ENCODE results near the gene XK. TPM values are rescaled to one million over a fixed set of nuclear protein-coding genes. Genes with fewer than 3 reads are reported as not detected.

Gene XK
- total and polyA plus RNA-seq, 10 donors = 0.09 to 6.5 (median 1.0) TPM

DNA sequence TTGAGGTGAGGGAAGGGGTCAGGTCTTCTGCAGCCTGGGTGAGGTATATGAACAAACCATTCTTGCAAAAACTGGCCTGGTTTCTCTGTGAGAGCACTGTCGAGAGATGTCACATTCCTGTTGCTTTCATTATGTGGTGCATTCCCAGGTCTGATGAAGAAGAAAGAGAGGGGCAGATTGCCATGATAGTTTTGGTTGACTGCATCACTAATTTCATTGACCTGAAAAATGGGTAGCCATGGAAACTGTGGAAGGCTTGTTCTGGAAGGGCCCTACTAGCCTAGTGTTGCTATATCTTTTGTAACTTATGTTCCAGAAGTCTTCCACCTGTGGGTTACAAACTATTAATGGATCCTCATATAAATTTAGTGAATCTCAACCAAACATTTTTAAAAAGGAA, 61.4 kb downstream of the XK start:
- TF ChIP-seq POLR2A (IDR thresholded peaks at IDR 0.05) = no peak
- TF ChIP-seq POLR2AphosphoS5 (IDR thresholded peaks at IDR 0.05) = no peak
- TF ChIP-seq, protein P1, sequence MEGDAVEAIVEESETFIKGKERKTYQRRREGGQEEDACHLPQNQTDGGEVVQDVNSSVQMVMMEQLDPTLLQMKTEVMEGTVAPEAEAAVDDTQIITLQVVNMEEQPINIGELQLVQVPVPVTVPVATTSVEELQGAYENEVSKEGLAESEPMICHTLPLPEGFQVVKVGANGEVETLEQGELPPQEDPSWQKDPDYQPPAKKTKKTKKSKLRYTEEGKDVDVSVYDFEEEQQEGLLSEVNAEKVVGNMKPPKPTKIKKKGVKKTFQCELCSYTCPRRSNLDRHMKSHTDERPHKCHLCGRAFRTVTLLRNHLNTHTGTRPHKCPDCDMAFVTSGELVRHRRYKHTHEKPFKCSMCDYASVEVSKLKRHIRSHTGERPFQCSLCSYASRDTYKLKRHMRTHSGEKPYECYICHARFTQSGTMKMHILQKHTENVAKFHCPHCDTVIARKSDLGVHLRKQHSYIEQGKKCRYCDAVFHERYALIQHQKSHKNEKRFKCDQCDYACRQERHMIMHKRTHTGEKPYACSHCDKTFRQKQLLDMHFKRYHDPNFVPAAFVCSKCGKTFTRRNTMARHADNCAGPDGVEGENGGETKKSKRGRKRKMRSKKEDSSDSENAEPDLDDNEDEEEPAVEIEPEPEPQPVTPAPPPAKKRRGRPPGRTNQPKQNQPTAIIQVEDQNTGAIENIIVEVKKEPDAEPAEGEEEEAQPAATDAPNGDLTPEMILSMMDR (IDR thresholded peaks at IDR 0.05 in 8 of 11, conservative IDR thresholded peaks at IDR 0.05 in 3 of 11) = no peak
- WGBS, 5 donors = 48 to 80% (median 65%) methylated on average over 1 of the region's 1 CpG
- Histone ChIP-seq H3K27me3 (replicated peaks in 1 of 7) (peaks cover 0 to 6% (median 0%) of the 10 kb centered on the region in 7 donors), H3K27ac (peak overlapping the region in 6 of 8 donors; percentile 58 to 83 (median 80)), H3K4me3 (peak overlapping the region in 1 of 8 donors; percentile 31), H3K36me3 (no peaks in the 10 kb centered on the region), H3K4me1 (peaks cover 7 to 22% (median 14%) of the 10 kb centered on the region in 6 donors), H3K9me3 (no peaks in the 10 kb centered on the region)
- DNase-seq = no peak
- intact Hi-C loops (cut with DNase I; ENCODE audit: low total_unique reads) = no loop called here

DNA sequence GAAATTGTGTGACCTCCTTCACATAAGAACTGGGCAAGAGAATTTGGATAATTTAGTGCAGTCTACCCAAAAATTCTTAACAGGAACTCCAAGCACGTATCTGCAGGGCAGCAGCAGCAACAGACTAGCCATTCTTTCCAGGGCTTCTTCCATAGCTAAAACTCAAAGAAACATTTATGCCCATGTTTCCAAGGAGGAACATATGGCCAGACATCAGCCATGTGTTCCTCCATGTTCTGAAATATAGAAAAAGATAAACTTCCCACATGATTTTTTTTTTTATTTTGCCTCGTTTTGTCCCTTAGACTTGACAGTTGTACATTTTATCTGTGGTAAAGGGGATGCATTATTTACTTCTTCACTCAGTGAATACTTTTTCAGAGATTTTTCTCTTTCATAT, 66.7 kb downstream of the XK start:
- Histone ChIP-seq H3K27ac (peak overlapping the region in 1 of 8 donors; percentile 86), H3K27me3 (replicated peaks in 1 of 7) (no peaks in the 10 kb centered on the region), H3K36me3 (no peaks in the 10 kb centered on the region), H3K4me3 (no peak overlapping the region), H3K4me1 (peaks cover 15 to 49% (median 36%) of the 10 kb centered on the region in 6 donors), H3K9me3 (no peaks in the 10 kb centered on the region)
- TF ChIP-seq POLR2AphosphoS5 (IDR thresholded peaks at IDR 0.05) (no peak), POLR2A (IDR thresholded peaks at IDR 0.05) (no peak)
- TF ChIP-seq, protein P1 (IDR thresholded peaks at IDR 0.05 in 8 of 11, conservative IDR thresholded peaks at IDR 0.05 in 3 of 11) = no peak
- DNase-seq = no peak
- intact Hi-C loops (cut with DNase I; ENCODE audit: low total_unique reads) = no loop called here
- WGBS, 5 donors = 62 to 95% (median 72%) methylated on average over 2 of the region's 2 CpGs

DNA sequence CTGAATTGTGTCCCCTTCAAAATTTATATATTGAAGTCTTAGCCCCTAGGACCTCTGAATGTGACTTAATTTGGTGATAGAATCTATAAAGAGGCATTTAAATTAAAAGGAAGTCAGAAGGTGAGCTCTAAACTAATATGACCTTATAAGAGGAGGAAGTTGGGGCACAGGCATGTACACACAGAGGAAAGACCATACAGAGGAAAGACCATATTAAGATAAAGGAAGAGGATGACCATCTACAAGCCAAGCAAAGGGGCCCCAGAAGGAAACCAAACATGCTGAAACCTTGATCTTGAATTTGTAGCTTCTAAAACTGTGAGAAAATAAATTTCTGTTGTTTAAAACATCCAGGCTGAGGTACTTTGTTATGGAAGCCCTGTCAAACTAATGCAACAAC, 67.3 kb downstream of the XK start:
- Histone ChIP-seq H3K9me3 (no peaks in the 10 kb centered on the region), H3K4me1 (peaks cover 15 to 48% (median 36%) of the 10 kb centered on the region in 6 donors), H3K27ac (peak overlapping the region in 6 of 8 donors; percentile 75 to 86 (median 82)), H3K36me3 (no peaks in the 10 kb centered on the region), H3K4me3 (no peak overlapping the region), H3K27me3 (replicated peaks in 1 of 7) (no peaks in the 10 kb centered on the region)
- no peak for DNase-seq
- intact Hi-C loops (cut with DNase I; ENCODE audit: low total_unique reads) = no loop called here
- TF ChIP-seq POLR2A (IDR thresholded peaks at IDR 0.05) (no peak), POLR2AphosphoS5 (IDR thresholded peaks at IDR 0.05) (no peak)
- TF ChIP-seq, protein P1 (IDR thresholded peaks at IDR 0.05 in 8 of 11, conservative IDR thresholded peaks at IDR 0.05 in 3 of 11) = no peak

DNA sequence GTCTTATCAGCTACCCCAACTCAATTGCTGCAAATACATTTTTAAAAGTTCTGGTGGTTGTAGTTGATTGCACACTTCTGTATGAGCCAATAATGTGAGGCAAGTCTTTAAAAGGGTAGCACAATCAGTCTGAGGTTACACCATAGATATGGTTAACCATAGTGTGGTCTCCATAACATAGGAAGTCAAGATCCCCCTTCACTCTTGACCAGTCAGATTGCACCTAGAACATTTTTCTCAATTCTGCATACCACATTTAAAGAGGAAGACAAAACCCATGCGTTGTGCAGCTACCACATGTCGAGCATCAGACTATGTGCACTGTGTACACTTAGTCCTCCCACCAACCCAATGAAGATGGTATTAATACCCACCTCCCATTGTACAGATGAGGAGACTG, 67.8 kb downstream of the XK start:
- no peaks in the 10 kb centered on the region for H3K36me3 ChIP-seq
- no peaks in the 10 kb centered on the region for H3K9me3 ChIP-seq
- no peak overlapping the region for H3K4me3 ChIP-seq
- TF ChIP-seq POLR2AphosphoS5 (IDR thresholded peaks at IDR 0.05) (no peak), POLR2A (IDR thresholded peaks at IDR 0.05) (no peak)
- TF ChIP-seq, protein P1 (IDR thresholded peaks at IDR 0.05 in 8 of 11, conservative IDR thresholded peaks at IDR 0.05 in 3 of 11) = no peak
- H3K27me3 ChIP-seq (replicated peaks in 1 of 7) = no peaks in the 10 kb centered on the region
- intact Hi-C loops (cut with DNase I; ENCODE audit: low total_unique reads) = no loop called here
- DNase-seq = no peak
- peaks cover 15 to 48% (median 36%) of the 10 kb centered on the region in 6 donors for H3K4me1 ChIP-seq
- WGBS, 5 donors = 28 to 62% (median 42%) methylated on average over 2 of the region's 2 CpGs
- peak overlapping the region in 7 of 8 donors; percentile 62 to 86 (median 80) for H3K27ac ChIP-seq

All from spleen (tissue), 11 donors.